Keratinocyte (primary cell): Measurements from ENCODE around the gene CWC27.

Experiments used
- CTCF ChIP-seq, 3 experiments: IDR thresholded peaks in 1 of 3; conservative IDR thresholded peaks in 1 of 3; optimal IDR thresholded peaks in 1 of 3; 2 replicates in 2 of 3; 3 replicates in 1 of 3; pipeline versions ENCODE3 to v1.5.1; 2011; ENCODE audit warnings: low read length in 3 of 3, mild to moderate bottlenecking in 3 of 3, moderate library complexity in 2 of 3, control low read depth in 1 of 3, inconsistent platforms in 1 of 3; ENCODE audit not compliant: insufficient read depth in 2 of 3; ENCODE audit errors: extremely low read depth in 1 of 3
- EZH2 ChIP-seq: IDR thresholded peaks from one replicate; pipeline ENCODE4 v1.6.1; 2012; ENCODE audit warnings: inconsistent platforms, mild to moderate bottlenecking, low read length, moderate library complexity

- TF ChIP-seq CTCF (optimal IDR thresholded peaks at IDR 0.05 in 1 of 3, IDR thresholded peaks at IDR 0.05 in 1 of 3, conservative IDR thresholded peaks at IDR 0.05 in 1 of 3; ENCODE audit: extremely low read depth in 1 of 3, insufficient read depth in 2 of 3, low read length in 3 of 3) (no peak), EZH2 (no peak)
These were observed 46.1 kb upstream of the CWC27 start for GRCh38 chr5:64722588-64722987.
